Right forelimb (tissue), 1 donor: ENCODE results near the gene TBC1D16.
"Not testable (repeated sequence)": the region's sequence is repeated elsewhere in the genome, so short reads cannot be mapped to it uniquely, and the experiment has no call there.

Source experiments
- DNase-seq: peaks from one replicate; pipeline ENCODE4 v3.0.0-alpha.2; 2018

The TBC1D16 gene

GRCh38 chr17:79971651-79972050, 64.0 kb downstream of the TBC1D16 start:
- DNase-seq, result peak; percentile 18

GRCh38 chr17:79970576-79971068, 65.0 kb downstream of the TBC1D16 start:
- peak; percentile 28 for DNase-seq

- peak; percentile 5 for DNase-seq
Measured at GRCh38 chr17:79969906-79970305, 65.8 kb downstream of the TBC1D16 start.

GRCh38 chr17:79968116-79968515, 67.6 kb downstream of the TBC1D16 start:
- no peak for DNase-seq

- DNase-seq, result no peak
Measured at GRCh38 chr17:79966681-79967080, 69.0 kb downstream of the TBC1D16 start.

- peak; percentile 54 for DNase-seq
Measured at GRCh38 chr17:79965806-79966205, 69.9 kb downstream of the TBC1D16 start.

- DNase-seq, result not testable (repeated sequence)
Measured at GRCh38 chr17:79962467-79962866, 73.2 kb downstream of the TBC1D16 start.

- peak; percentile 11 for DNase-seq
Measured at GRCh38 chr17:79961567-79961966, 74.1 kb downstream of the TBC1D16 start.

GRCh38 chr17:79960788-79961522, 74.7 kb downstream of the TBC1D16 start:
- peak; percentile 18 for DNase-seq

- no peak for DNase-seq
Measured at GRCh38 chr17:79959042-79959441, 76.6 kb downstream of the TBC1D16 start.

GRCh38 chr17:79956853-79957252, 78.8 kb downstream of the TBC1D16 start:
- DNase-seq, result peak; percentile 7

GRCh38 chr17:79956441-79956735, 79.3 kb downstream of the TBC1D16 start:
- DNase-seq, result not testable (repeated sequence)

GRCh38 chr17:79955691-79956440, 79.8 kb downstream of the TBC1D16 start:
- peak; percentile 37 for DNase-seq

GRCh38 chr17:79955167-79955549, 80.5 kb downstream of the TBC1D16 start:
- DNase-seq, result no peak

GRCh38 chr17:79954281-79955166, 81.1 kb downstream of the TBC1D16 start:
- peak; percentile 36 for DNase-seq

- peak; percentile 4 for DNase-seq
Measured at GRCh38 chr17:79953335-79953734, 82.3 kb downstream of the TBC1D16 start.

GRCh38 chr17:79952901-79953300, 82.8 kb downstream of the TBC1D16 start:
- peak; percentile 17 for DNase-seq

GRCh38 chr17:79952265-79952877, 83.3 kb downstream of the TBC1D16 start:
- DNase-seq, result peak; percentile 37

- DNase-seq, result peak; percentile 66
Measured at GRCh38 chr17:79951361-79952264, 84.1 kb downstream of the TBC1D16 start.

GRCh38 chr17:79950751-79951150, 84.9 kb downstream of the TBC1D16 start:
- DNase-seq, result peak; percentile 43

- DNase-seq, result peak; percentile 45
Measured at GRCh38 chr17:79950306-79950705, 85.4 kb downstream of the TBC1D16 start.
